HUES48 (cell line): ENCODE results near the gene CPS1.

ENCODE experiments used
- H3K27ac ChIP-seq: one replicate; pipeline ENCODE4 v1.7.0; 2013; ENCODE audit warnings: low read depth, low read length, inconsistent platforms
- H3K27me3 ChIP-seq: 2 replicates; pipeline ENCODE4 v1.6.1; 2013; ENCODE audit warnings: mild to moderate bottlenecking, low read length; ENCODE audit not compliant: control insufficient read depth, insufficient read depth
- H3K36me3 ChIP-seq: 2 replicates; pipeline ENCODE4 v1.6.1; 2013; ENCODE audit warnings: low read length; ENCODE audit not compliant: control insufficient read depth, insufficient read depth
- H3K4me1 ChIP-seq: 2 replicates; pipeline ENCODE4 v1.6.1; 2013; ENCODE audit warnings: mild to moderate bottlenecking, low read length; ENCODE audit not compliant: control insufficient read depth, insufficient read depth
- H3K4me3 ChIP-seq: 2 replicates; pipeline ENCODE4 v1.5.1; 2013; ENCODE audit warnings: mild to moderate bottlenecking, low read depth, low read length
- H3K9ac ChIP-seq: 2 replicates; pipeline ENCODE4 v1.6.1; 2013; ENCODE audit warnings: mild to moderate bottlenecking, low read depth, low read length, moderate library complexity
- H3K9me3 ChIP-seq: 2 replicates; pipeline ENCODE4 v1.6.1; 2013; ENCODE audit warnings: low read length; ENCODE audit not compliant: control insufficient read depth, insufficient read depth

CPS1 gene

GRCh38 chr2:210546424-210547208 lies 9.8 kb upstream of the CPS1 start:
- Histone ChIP-seq H3K4me1 (peaks cover 26% of the 10 kb centered on the region), H3K9me3 (no peaks in the 10 kb centered on the region), H3K27ac (no peak overlapping the region), H3K27me3 (no peaks in the 10 kb centered on the region), H3K9ac (no peak overlapping the region), H3K36me3 (no peaks in the 10 kb centered on the region), H3K4me3 (no peak overlapping the region)

GRCh38 chr2:210548031-210548430 lies 8.4 kb upstream of the CPS1 start:
- peaks cover 23% of the 10 kb centered on the region for H3K4me1 ChIP-seq
- no peak overlapping the region for H3K27ac ChIP-seq

GRCh38 chr2:210548878-210549384 lies 7.5 kb upstream of the CPS1 start:
- H3K4me1 ChIP-seq: peaks cover 23% of the 10 kb centered on the region
- no peaks in the 10 kb centered on the region for H3K9me3 ChIP-seq
- no peak overlapping the region for H3K4me3 ChIP-seq
- no peak overlapping the region for H3K9ac ChIP-seq
- H3K27ac ChIP-seq: no peak overlapping the region
- H3K36me3 ChIP-seq: no peaks in the 10 kb centered on the region
- H3K27me3 ChIP-seq: no peaks in the 10 kb centered on the region

More at GRCh38 chr2:210548031-210548430, 8.4 kb upstream of the CPS1 start:
- no peaks in the 10 kb centered on the region for H3K36me3 ChIP-seq
- no peaks in the 10 kb centered on the region for H3K9me3 ChIP-seq
- no peaks in the 10 kb centered on the region for H3K27me3 ChIP-seq
- H3K4me3 ChIP-seq: no peak overlapping the region
- H3K9ac ChIP-seq: no peak overlapping the region

- peaks cover 23% of the 10 kb centered on the region for H3K4me1 ChIP-seq
- no peaks in the 10 kb centered on the region for H3K27me3 ChIP-seq
- no peaks in the 10 kb centered on the region for H3K36me3 ChIP-seq
- H3K9ac ChIP-seq: no peak overlapping the region
- no peak overlapping the region for H3K4me3 ChIP-seq
- no peak overlapping the region for H3K27ac ChIP-seq
- H3K9me3 ChIP-seq: no peaks in the 10 kb centered on the region
Observed at GRCh38 chr2:210551001-210551400, 5.4 kb upstream of the CPS1 start.

- Histone ChIP-seq H3K27ac (no peak overlapping the region), H3K4me1 (peaks cover 35% of the 10 kb centered on the region), H3K36me3 (no peaks in the 10 kb centered on the region)
Observed at GRCh38 chr2:210553373-210553772, 3.0 kb upstream of the CPS1 start.

GRCh38 chr2:210555555-210555954 lies 844 bp upstream of the CPS1 start:
- no peaks in the 10 kb centered on the region for H3K9me3 ChIP-seq
- H3K4me1 ChIP-seq: peaks cover 30% of the 10 kb centered on the region
- H3K27me3 ChIP-seq: no peaks in the 10 kb centered on the region
- H3K36me3 ChIP-seq: no peaks in the 10 kb centered on the region
- H3K27ac ChIP-seq: no peak overlapping the region
- no peak overlapping the region for H3K9ac ChIP-seq
- no peak overlapping the region for H3K4me3 ChIP-seq

More at GRCh38 chr2:210553373-210553772, 3.0 kb upstream of the CPS1 start:
- no peaks in the 10 kb centered on the region for H3K27me3 ChIP-seq
- H3K9me3 ChIP-seq: no peaks in the 10 kb centered on the region
- no peak overlapping the region for H3K9ac ChIP-seq
- no peak overlapping the region for H3K4me3 ChIP-seq

GRCh38 chr2:210557721-210558120 lies 1.3 kb downstream of the CPS1 start:
- Histone ChIP-seq H3K9me3 (no peaks in the 10 kb centered on the region), H3K4me1 (peaks cover 31% of the 10 kb centered on the region), H3K9ac (no peak overlapping the region), H3K27me3 (no peaks in the 10 kb centered on the region), H3K4me3 (no peak overlapping the region), H3K27ac (peak overlapping the region; percentile 62), H3K36me3 (no peaks in the 10 kb centered on the region)

- H3K27me3 ChIP-seq: no peaks in the 10 kb centered on the region
- H3K27ac ChIP-seq: no peak overlapping the region
- peaks cover 31% of the 10 kb centered on the region for H3K4me1 ChIP-seq
- no peak overlapping the region for H3K4me3 ChIP-seq
- H3K9ac ChIP-seq: no peak overlapping the region
- no peaks in the 10 kb centered on the region for H3K9me3 ChIP-seq
- no peaks in the 10 kb centered on the region for H3K36me3 ChIP-seq
Observed at GRCh38 chr2:210558708-210559107, 2.3 kb downstream of the CPS1 start.

GRCh38 chr2:210559182-210559581 lies 2.8 kb downstream of the CPS1 start:
- H3K9me3 ChIP-seq: no peaks in the 10 kb centered on the region
- H3K27me3 ChIP-seq: no peaks in the 10 kb centered on the region
- no peak overlapping the region for H3K4me3 ChIP-seq
- H3K27ac ChIP-seq: no peak overlapping the region
- peaks cover 31% of the 10 kb centered on the region for H3K4me1 ChIP-seq
- no peaks in the 10 kb centered on the region for H3K36me3 ChIP-seq
- no peak overlapping the region for H3K9ac ChIP-seq

- Histone ChIP-seq H3K27me3 (no peaks in the 10 kb centered on the region), H3K4me3 (no peak overlapping the region), H3K27ac (no peak overlapping the region), H3K9me3 (no peaks in the 10 kb centered on the region), H3K36me3 (no peaks in the 10 kb centered on the region), H3K4me1 (peaks cover 27% of the 10 kb centered on the region), H3K9ac (no peak overlapping the region)
Observed at GRCh38 chr2:210561475-210561874, 5.1 kb downstream of the CPS1 start.

GRCh38 chr2:210562091-210562490 lies 5.7 kb downstream of the CPS1 start:
- Histone ChIP-seq H3K36me3 (no peaks in the 10 kb centered on the region), H3K4me1 (peaks cover 21% of the 10 kb centered on the region), H3K4me3 (no peak overlapping the region), H3K9ac (no peak overlapping the region), H3K27me3 (no peaks in the 10 kb centered on the region), H3K27ac (no peak overlapping the region), H3K9me3 (no peaks in the 10 kb centered on the region)
